ENCODE measurements around the gene UGDH.

UGDH gene

GRCh38 chr4:39527296-39528060, at the start of gene UGDH:
UGDH (minus strand) TSS chr4:39527439; CDS start chr4:39521512, 5,927 bp downstream.
- Histone ChIP-seq H3K27me3 (ENCODE audit: control insufficient read depth in 5 of 5, insufficient read depth in 4 of 5, low read length in 5 of 5) (no peaks in the 10 kb centered on the region), H3K4me1 (ENCODE audit: control insufficient read depth in 5 of 5, insufficient read depth in 5 of 5, low read length in 5 of 5) (peaks cover 0 to 24% (median 23%) of the 10 kb centered on the region in 5 donors), H3K9me3 (ENCODE audit: control insufficient read depth in 5 of 5, low read length in 5 of 5) (no peaks in the 10 kb centered on the region), H3K27ac (ENCODE audit: low read depth, low read length) (peak within 1 kb of the TSS; percentile 90), H3K9ac (ENCODE audit: low read length in 5 of 5) (peak within 1 kb of the TSS; percentile 77 to 95 (median 87)), H3K4me3 (ENCODE audit: low read depth in 1 of 5, low read length in 5 of 5) (peak within 1 kb of the TSS; percentile 85 to 99 (median 94)), H3K36me3 (ENCODE audit: control insufficient read depth in 5 of 5, insufficient read depth in 5 of 5, low read length in 5 of 5) (peaks cover 0 to 3% (median 0%) of the 10 kb centered on the region in 5 donors)

GRCh38 chr4:39574946-39575345, 47.7 kb upstream of the UGDH start:
- no peak overlapping the region for H3K27ac ChIP-seq (ENCODE audit: low read depth, low read length)
- H3K36me3 ChIP-seq (ENCODE audit: control insufficient read depth in 5 of 5, insufficient read depth in 5 of 5, low read length in 5 of 5), result peaks cover 3 to 12% (median 8%) of the 10 kb centered on the region in 5 donors
- H3K4me1 ChIP-seq (ENCODE audit: control insufficient read depth in 5 of 5, insufficient read depth in 5 of 5, low read length in 5 of 5), result no peaks in the 10 kb centered on the region
- H3K9ac ChIP-seq (ENCODE audit: low read length in 5 of 5), result no peak overlapping the region
- no peak overlapping the region for H3K4me3 ChIP-seq (ENCODE audit: low read depth in 1 of 5, low read length in 5 of 5)
- no peaks in the 10 kb centered on the region for H3K9me3 ChIP-seq (ENCODE audit: control insufficient read depth in 5 of 5, low read length in 5 of 5)
- H3K27me3 ChIP-seq (ENCODE audit: control insufficient read depth in 5 of 5, insufficient read depth in 4 of 5, low read length in 5 of 5), result no peaks in the 10 kb centered on the region

GRCh38 chr4:39571504-39571903, 44.3 kb upstream of the UGDH start:
- H3K9ac ChIP-seq (ENCODE audit: low read length in 5 of 5), result no peak overlapping the region
- H3K27ac ChIP-seq (ENCODE audit: low read depth, low read length), result no peak overlapping the region
- no peak overlapping the region for H3K4me3 ChIP-seq (ENCODE audit: low read depth in 1 of 5, low read length in 5 of 5)
- H3K4me1 ChIP-seq (ENCODE audit: control insufficient read depth in 5 of 5, insufficient read depth in 5 of 5, low read length in 5 of 5), result peaks cover 0 to 8% (median 5%) of the 10 kb centered on the region in 5 donors
- H3K9me3 ChIP-seq (ENCODE audit: control insufficient read depth in 5 of 5, low read length in 5 of 5), result no peaks in the 10 kb centered on the region
- no peaks in the 10 kb centered on the region for H3K27me3 ChIP-seq (ENCODE audit: control insufficient read depth in 5 of 5, insufficient read depth in 4 of 5, low read length in 5 of 5)
- peaks cover 3 to 12% (median 8%) of the 10 kb centered on the region in 5 donors for H3K36me3 ChIP-seq (ENCODE audit: control insufficient read depth in 5 of 5, insufficient read depth in 5 of 5, low read length in 5 of 5)

- no peak overlapping the region for H3K27ac ChIP-seq (ENCODE audit: low read depth, low read length)
- no peaks in the 10 kb centered on the region for H3K9me3 ChIP-seq (ENCODE audit: control insufficient read depth in 5 of 5, low read length in 5 of 5)
- H3K4me1 ChIP-seq (ENCODE audit: control insufficient read depth in 5 of 5, insufficient read depth in 5 of 5, low read length in 5 of 5), result peaks cover 0 to 8% (median 5%) of the 10 kb centered on the region in 5 donors
- H3K9ac ChIP-seq (ENCODE audit: low read length in 5 of 5), result no peak overlapping the region
- no peak overlapping the region for H3K4me3 ChIP-seq (ENCODE audit: low read depth in 1 of 5, low read length in 5 of 5)
- H3K27me3 ChIP-seq (ENCODE audit: control insufficient read depth in 5 of 5, insufficient read depth in 4 of 5, low read length in 5 of 5), result no peaks in the 10 kb centered on the region
- peaks cover 3 to 12% (median 8%) of the 10 kb centered on the region in 5 donors for H3K36me3 ChIP-seq (ENCODE audit: control insufficient read depth in 5 of 5, insufficient read depth in 5 of 5, low read length in 5 of 5)
Observed at GRCh38 chr4:39571054-39571453, 43.8 kb upstream of the UGDH start.

GRCh38 chr4:39569209-39569608, 42.0 kb upstream of the UGDH start:
- H3K4me3 ChIP-seq (ENCODE audit: low read depth in 1 of 5, low read length in 5 of 5), result no peak overlapping the region
- H3K27ac ChIP-seq (ENCODE audit: low read depth, low read length), result no peak overlapping the region

GRCh38 chr4:39568805-39569204, 41.6 kb upstream of the UGDH start:
- Histone ChIP-seq H3K4me3 (ENCODE audit: low read depth in 1 of 5, low read length in 5 of 5) (no peak overlapping the region), H3K4me1 (ENCODE audit: control insufficient read depth in 5 of 5, insufficient read depth in 5 of 5, low read length in 5 of 5) (peaks cover 0 to 9% (median 5%) of the 10 kb centered on the region in 5 donors), H3K9me3 (ENCODE audit: control insufficient read depth in 5 of 5, low read length in 5 of 5) (no peaks in the 10 kb centered on the region), H3K36me3 (ENCODE audit: control insufficient read depth in 5 of 5, insufficient read depth in 5 of 5, low read length in 5 of 5) (peaks cover 4 to 19% (median 15%) of the 10 kb centered on the region in 5 donors), H3K27ac (ENCODE audit: low read depth, low read length) (no peak overlapping the region), H3K27me3 (ENCODE audit: control insufficient read depth in 5 of 5, insufficient read depth in 4 of 5, low read length in 5 of 5) (no peaks in the 10 kb centered on the region), H3K9ac (ENCODE audit: low read length in 5 of 5) (no peak overlapping the region)

More at GRCh38 chr4:39569209-39569608, 42.0 kb upstream of the UGDH start:
- H3K9me3 ChIP-seq (ENCODE audit: control insufficient read depth in 5 of 5, low read length in 5 of 5), result no peaks in the 10 kb centered on the region
- peaks cover 4 to 19% (median 15%) of the 10 kb centered on the region in 5 donors for H3K36me3 ChIP-seq (ENCODE audit: control insufficient read depth in 5 of 5, insufficient read depth in 5 of 5, low read length in 5 of 5)
- no peaks in the 10 kb centered on the region for H3K27me3 ChIP-seq (ENCODE audit: control insufficient read depth in 5 of 5, insufficient read depth in 4 of 5, low read length in 5 of 5)
- H3K9ac ChIP-seq (ENCODE audit: low read length in 5 of 5), result no peak overlapping the region
- H3K4me1 ChIP-seq (ENCODE audit: control insufficient read depth in 5 of 5, insufficient read depth in 5 of 5, low read length in 5 of 5), result peaks cover 0 to 8% (median 5%) of the 10 kb centered on the region in 5 donors

GRCh38 chr4:39565878-39566600, 38.8 kb upstream of the UGDH start:
- Histone ChIP-seq H3K4me1 (ENCODE audit: control insufficient read depth in 5 of 5, insufficient read depth in 5 of 5, low read length in 5 of 5) (peaks cover 0 to 16% (median 5%) of the 10 kb centered on the region in 5 donors), H3K27ac (ENCODE audit: low read depth, low read length) (no peak overlapping the region), H3K27me3 (ENCODE audit: control insufficient read depth in 5 of 5, insufficient read depth in 4 of 5, low read length in 5 of 5) (no peaks in the 10 kb centered on the region), H3K9me3 (ENCODE audit: control insufficient read depth in 5 of 5, low read length in 5 of 5) (no peaks in the 10 kb centered on the region), H3K36me3 (ENCODE audit: control insufficient read depth in 5 of 5, insufficient read depth in 5 of 5, low read length in 5 of 5) (peaks cover 4 to 13% (median 10%) of the 10 kb centered on the region in 5 donors), H3K9ac (ENCODE audit: low read length in 5 of 5) (no peak overlapping the region), H3K4me3 (ENCODE audit: low read depth in 1 of 5, low read length in 5 of 5) (no peak overlapping the region)

- peaks cover 0 to 9% (median 0%) of the 10 kb centered on the region in 5 donors for H3K4me1 ChIP-seq (ENCODE audit: control insufficient read depth in 5 of 5, insufficient read depth in 5 of 5, low read length in 5 of 5)
- peaks cover 2 to 14% (median 10%) of the 10 kb centered on the region in 5 donors for H3K36me3 ChIP-seq (ENCODE audit: control insufficient read depth in 5 of 5, insufficient read depth in 5 of 5, low read length in 5 of 5)
- no peak overlapping the region for H3K27ac ChIP-seq (ENCODE audit: low read depth, low read length)
- H3K27me3 ChIP-seq (ENCODE audit: control insufficient read depth in 5 of 5, insufficient read depth in 4 of 5, low read length in 5 of 5), result no peaks in the 10 kb centered on the region
- H3K4me3 ChIP-seq (ENCODE audit: low read depth in 1 of 5, low read length in 5 of 5), result no peak overlapping the region
- H3K9me3 ChIP-seq (ENCODE audit: control insufficient read depth in 5 of 5, low read length in 5 of 5), result no peaks in the 10 kb centered on the region
- H3K9ac ChIP-seq (ENCODE audit: low read length in 5 of 5), result no peak overlapping the region
Observed at GRCh38 chr4:39563346-39563847, 36.2 kb upstream of the UGDH start.

GRCh38 chr4:39562792-39563191, 35.6 kb upstream of the UGDH start:
- no peaks in the 10 kb centered on the region for H3K27me3 ChIP-seq (ENCODE audit: control insufficient read depth in 5 of 5, insufficient read depth in 4 of 5, low read length in 5 of 5)
- H3K27ac ChIP-seq (ENCODE audit: low read depth, low read length), result no peak overlapping the region
- no peak overlapping the region for H3K4me3 ChIP-seq (ENCODE audit: low read depth in 1 of 5, low read length in 5 of 5)
- H3K9ac ChIP-seq (ENCODE audit: low read length in 5 of 5), result no peak overlapping the region
- peaks cover 2 to 14% (median 10%) of the 10 kb centered on the region in 5 donors for H3K36me3 ChIP-seq (ENCODE audit: control insufficient read depth in 5 of 5, insufficient read depth in 5 of 5, low read length in 5 of 5)
- H3K9me3 ChIP-seq (ENCODE audit: control insufficient read depth in 5 of 5, low read length in 5 of 5), result no peaks in the 10 kb centered on the region
- peaks cover 0 to 9% (median 0%) of the 10 kb centered on the region in 5 donors for H3K4me1 ChIP-seq (ENCODE audit: control insufficient read depth in 5 of 5, insufficient read depth in 5 of 5, low read length in 5 of 5)

GRCh38 chr4:39559626-39560025, 32.4 kb upstream of the UGDH start:
- Histone ChIP-seq H3K36me3 (ENCODE audit: control insufficient read depth in 5 of 5, insufficient read depth in 5 of 5, low read length in 5 of 5) (peaks cover 2 to 20% (median 6%) of the 10 kb centered on the region in 5 donors), H3K27ac (ENCODE audit: low read depth, low read length) (no peak overlapping the region), H3K4me3 (ENCODE audit: low read depth in 1 of 5, low read length in 5 of 5) (no peak overlapping the region), H3K27me3 (ENCODE audit: control insufficient read depth in 5 of 5, insufficient read depth in 4 of 5, low read length in 5 of 5) (no peaks in the 10 kb centered on the region), H3K9ac (ENCODE audit: low read length in 5 of 5) (no peak overlapping the region), H3K9me3 (ENCODE audit: control insufficient read depth in 5 of 5, low read length in 5 of 5) (no peaks in the 10 kb centered on the region), H3K4me1 (ENCODE audit: control insufficient read depth in 5 of 5, insufficient read depth in 5 of 5, low read length in 5 of 5) (peaks cover 0 to 9% (median 0%) of the 10 kb centered on the region in 5 donors)
